GM21515 (cell line): ENCODE results near the gene GLYAT.
"Not testable (repeated sequence)": the region's sequence is repeated elsewhere in the genome, so short reads cannot be mapped to it uniquely, and the experiment has no call there.

Experiments used
- ATAC-seq: cut with Tn5 transposase; IDR thresholded peaks from one replicate; pipeline ENCODE4 v1.9.1; 2021; ENCODE audit not compliant: unreplicated experiment

Gene GLYAT

DNA sequence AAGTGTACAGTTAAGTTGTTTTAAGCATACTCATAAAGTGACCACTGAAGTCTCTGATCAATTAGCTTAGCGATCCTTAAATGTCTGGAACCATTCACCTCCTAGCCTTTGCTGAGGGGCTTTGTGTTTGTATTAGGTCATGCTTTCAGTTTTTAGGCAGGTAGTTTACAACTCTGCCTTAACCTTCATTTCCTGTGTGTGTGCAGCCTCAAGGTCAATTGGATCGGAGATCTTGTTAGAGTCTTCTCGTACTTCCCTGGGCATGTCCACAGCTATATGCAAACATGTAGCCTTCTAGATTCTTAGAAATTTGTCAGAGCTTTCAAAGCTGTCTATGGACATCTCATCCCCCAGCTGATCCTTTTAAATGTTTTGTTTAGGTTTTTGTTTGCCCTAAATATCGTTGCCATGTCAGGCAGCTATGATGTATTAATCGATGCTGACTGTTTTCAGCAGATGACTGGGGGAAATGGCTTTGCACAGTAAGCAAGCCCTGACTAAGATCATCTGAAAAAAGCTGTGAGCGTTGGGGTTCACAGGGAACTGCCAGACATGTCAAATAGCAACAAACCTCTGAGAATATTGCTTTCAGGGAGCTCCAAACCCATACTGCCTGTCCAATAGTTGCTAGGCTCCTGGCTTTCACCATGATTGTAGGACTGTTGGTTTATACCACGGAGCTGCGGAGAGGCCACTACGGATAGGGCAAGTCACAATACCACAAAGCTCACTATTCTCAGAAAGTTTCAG lies 45.6 kb downstream of the GLYAT start:
- ATAC-seq, result no peak

DNA sequence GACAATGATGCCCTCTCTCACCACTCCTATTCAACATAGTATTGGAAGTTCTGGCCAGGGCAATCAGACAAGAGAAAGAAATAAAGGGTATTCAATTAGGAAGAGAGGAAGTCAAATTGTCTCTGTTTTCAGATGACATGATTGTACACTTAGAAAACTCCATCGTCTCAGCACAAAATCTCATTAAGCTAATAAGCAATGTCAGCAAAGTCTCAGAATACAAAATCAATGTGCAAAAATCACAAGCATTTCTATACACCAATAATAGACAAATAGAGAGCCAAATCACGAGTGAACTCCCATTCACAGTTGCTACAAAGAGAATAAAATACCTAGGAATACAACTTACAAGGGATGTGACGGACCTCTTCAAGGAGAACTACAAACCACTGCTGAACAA lies 49.1 kb downstream of the GLYAT start:
- not testable (repeated sequence) for ATAC-seq

DNA sequence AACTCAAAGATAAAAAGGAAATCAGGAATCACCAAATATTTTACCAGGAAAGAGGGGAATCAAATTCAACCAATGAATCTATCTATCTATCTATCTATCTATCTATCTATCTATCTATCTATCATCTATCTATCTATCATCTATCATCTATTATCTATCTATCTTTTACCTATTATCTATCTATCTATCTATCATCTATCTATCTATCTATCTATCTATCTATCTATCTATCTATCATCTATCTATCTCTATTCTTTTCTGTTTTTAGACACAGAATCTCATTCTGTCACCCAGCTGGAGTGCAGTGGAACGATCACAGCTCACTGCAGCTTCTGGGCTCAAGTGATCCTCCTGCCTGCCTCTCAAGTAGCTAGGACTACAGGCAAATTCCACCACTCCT lies 54.2 kb downstream of the GLYAT start:
- not testable (repeated sequence) for ATAC-seq

- no peak for ATAC-seq
Measured at GRCh38 chr11:58676563-58677135, 55.1 kb downstream of the GLYAT start.

GRCh38 chr11:58675334-58676155 lies 56.2 kb downstream of the GLYAT start:
- peak; percentile 94 for ATAC-seq

- no peak for ATAC-seq
Measured at GRCh38 chr11:58674609-58675008, 57.1 kb downstream of the GLYAT start.

DNA sequence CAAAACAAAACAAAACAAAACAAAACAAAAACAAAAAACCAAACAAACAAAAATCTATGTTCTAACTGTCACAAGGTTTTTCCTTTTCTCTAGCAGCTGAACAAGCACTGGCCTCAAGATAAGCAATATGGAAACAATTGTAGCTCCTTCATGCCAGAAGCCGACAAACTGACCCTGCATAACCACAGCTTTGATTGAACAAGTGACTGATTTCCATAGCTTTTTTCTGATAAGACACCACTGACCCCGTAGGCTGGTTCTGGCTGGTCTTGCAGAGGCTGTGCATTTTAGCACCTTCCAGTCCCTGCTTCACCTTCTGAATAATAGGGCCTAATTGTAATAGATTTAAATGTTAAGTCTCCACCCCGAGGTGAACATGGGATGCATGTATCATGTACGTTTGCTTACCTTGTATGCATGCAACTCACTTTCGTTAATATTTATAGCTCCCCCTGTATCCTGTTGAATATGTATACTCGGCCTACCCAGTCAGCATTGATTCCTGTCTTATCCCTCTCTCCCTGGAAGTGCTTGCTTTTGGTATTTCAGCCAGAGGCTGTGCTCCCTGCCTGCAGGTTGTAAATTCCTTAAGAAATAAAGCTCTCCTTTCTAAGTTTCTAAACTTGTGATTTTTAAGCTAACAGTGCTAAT lies 59.6 kb downstream of the GLYAT start:
- no peak for ATAC-seq

GRCh38 chr11:58659910-58660570 lies 71.7 kb downstream of the GLYAT start:
- ATAC-seq, result no peak

GRCh38 chr11:58659404-58659803 lies 72.3 kb downstream of the GLYAT start:
- ATAC-seq, result no peak
